IPS-18c (cell line): ENCODE data around the gene EHD4.

Experiments used
- H3K4me3 ChIP-seq: 2 replicates; pipeline ENCODE4 v1.7.0; 2013; ENCODE audit warnings: low read depth, mild to moderate bottlenecking, low read length, moderate library complexity; ENCODE audit not compliant: insufficient read depth
- H3K9me3 ChIP-seq: one replicate; pipeline ENCODE4 v1.6.1; 2013; ENCODE audit warnings: mild to moderate bottlenecking, low read length, moderate library complexity; ENCODE audit not compliant: control insufficient read depth, insufficient read depth

EHD4 gene

DNA sequence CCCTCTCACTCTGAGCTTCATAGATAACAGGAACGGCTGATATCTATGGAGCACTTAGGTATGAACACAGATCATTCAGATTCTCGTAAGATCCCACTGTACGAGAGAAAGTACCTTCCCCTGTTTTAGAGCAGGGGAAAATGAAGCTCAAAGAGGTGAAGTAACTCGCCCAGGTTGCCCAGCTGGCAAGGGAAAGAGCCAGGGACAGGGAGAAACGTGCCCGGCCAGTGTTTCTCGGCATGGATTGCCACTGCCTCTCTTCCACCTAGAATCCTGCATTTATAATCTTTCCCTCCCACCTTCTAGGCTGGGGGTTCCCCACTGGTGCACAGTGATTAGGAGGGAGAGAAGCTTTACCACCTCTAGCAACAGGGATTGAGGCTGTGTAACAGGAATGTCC lies 39.0 kb downstream of the EHD4 start:
- H3K9me3 ChIP-seq, result no peaks in the 10 kb centered on the region

DNA sequence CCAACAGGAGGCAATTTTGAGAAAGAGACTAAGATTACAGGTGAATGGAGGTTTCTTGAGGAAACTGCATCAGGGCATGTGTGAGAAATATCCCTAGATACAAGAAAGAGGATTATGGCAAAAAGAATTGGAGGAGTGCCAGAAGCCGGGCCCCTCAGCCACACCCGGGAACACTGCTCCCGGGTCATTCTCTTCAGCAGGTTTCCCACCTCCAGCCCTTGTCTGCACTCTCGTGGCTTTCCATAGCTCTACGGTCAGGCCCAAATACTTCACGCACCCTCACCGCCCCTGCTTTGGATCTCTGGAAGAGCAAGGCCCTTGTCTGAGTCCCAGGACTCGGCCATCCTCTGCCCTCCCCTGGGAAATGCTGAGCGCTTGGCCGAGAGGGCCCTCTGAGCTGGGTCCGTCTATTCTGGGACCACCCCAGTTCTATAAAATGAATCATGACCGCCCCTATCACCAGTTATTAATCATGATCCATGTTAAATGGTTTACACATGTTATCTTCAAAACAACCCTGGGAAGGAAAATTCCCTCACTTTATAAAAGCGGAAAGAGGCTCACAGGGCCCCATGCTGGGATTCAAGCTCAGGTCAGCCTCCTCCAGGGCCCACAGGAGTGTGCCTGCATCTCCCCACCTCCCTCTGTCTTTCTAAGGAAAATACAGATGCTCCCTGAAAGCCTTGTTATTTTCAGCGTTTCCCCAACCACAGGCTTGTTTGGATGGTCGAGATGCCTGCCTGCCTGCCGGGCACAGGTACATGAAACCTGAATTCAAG lies 39.7 kb downstream of the EHD4 start:
- Histone ChIP-seq H3K4me3 (no peak overlapping the region), H3K9me3 (no peaks in the 10 kb centered on the region)

More for the DNA sequence above, 39.0 kb downstream of the EHD4 start:
- H3K4me3 ChIP-seq, result no peak overlapping the region

DNA sequence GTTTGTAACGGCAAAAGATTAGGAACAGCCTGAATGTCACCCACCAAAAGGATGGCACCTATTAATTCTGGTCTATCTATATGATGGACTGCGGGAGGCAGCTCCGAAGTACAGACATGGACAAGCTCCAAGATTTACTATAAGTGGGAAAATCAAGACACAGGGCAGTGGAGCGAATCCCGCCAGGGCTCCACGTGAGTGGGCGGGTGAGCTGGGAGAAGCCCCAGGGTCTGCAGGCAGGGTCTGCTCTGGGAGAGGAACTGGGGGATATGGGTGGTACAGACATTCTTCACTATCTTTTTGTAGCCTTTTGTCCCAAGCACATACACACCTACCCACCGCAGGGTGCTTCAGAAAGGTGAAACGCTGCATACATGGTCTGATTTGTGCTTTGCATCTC lies 40.3 kb downstream of the EHD4 start:
- Histone ChIP-seq H3K4me3 (no peak overlapping the region), H3K9me3 (no peaks in the 10 kb centered on the region)

DNA sequence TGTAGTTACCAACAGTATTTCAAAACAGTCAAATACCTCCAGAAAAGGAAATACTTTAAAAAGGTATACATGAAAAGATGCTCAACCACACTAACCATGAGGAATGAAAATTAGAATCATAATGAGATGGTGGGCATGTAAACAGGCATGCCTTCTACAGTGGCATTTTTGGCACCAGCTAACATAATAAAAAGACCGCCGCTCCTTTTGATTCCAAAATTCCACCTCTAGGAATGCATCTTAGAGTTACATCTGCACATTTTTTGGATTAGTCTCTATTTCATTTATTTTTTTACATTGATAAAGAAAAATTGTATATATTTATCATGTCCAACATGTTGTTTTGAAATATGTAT lies 41.5 kb downstream of the EHD4 start:
- Histone ChIP-seq H3K4me3 (no peak overlapping the region), H3K9me3 (no peaks in the 10 kb centered on the region)

DNA sequence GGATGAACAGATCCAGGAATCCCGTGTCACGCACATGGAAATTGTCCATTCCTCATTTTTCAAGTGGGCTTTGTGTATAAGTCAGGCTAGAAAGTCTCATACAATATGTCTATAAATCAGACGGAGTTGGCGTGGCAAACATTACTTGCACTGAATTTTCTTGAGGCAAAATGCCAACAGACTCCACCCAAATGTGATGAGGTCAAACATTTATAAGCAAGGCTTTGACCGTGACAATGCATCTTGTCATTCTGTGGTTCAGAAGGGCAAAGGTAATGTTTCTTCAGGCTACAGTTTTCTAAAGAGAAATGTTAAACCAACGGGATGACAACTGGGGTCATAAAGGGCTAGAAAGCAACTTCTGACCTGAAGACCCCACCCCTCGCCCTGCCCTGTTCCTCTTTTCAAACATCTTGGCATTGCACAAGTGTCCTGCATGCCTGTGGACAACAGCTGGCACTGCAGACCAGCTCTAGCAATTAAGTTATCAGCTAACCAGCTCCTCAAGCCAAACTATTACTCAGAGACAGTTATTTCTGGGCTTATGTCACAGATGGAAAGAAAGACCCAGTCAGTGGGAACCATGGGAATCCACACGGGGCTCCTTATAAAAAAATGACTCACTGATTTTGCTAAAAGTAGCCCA lies 42.0 kb downstream of the EHD4 start:
- H3K4me3 ChIP-seq, result no peak overlapping the region

DNA sequence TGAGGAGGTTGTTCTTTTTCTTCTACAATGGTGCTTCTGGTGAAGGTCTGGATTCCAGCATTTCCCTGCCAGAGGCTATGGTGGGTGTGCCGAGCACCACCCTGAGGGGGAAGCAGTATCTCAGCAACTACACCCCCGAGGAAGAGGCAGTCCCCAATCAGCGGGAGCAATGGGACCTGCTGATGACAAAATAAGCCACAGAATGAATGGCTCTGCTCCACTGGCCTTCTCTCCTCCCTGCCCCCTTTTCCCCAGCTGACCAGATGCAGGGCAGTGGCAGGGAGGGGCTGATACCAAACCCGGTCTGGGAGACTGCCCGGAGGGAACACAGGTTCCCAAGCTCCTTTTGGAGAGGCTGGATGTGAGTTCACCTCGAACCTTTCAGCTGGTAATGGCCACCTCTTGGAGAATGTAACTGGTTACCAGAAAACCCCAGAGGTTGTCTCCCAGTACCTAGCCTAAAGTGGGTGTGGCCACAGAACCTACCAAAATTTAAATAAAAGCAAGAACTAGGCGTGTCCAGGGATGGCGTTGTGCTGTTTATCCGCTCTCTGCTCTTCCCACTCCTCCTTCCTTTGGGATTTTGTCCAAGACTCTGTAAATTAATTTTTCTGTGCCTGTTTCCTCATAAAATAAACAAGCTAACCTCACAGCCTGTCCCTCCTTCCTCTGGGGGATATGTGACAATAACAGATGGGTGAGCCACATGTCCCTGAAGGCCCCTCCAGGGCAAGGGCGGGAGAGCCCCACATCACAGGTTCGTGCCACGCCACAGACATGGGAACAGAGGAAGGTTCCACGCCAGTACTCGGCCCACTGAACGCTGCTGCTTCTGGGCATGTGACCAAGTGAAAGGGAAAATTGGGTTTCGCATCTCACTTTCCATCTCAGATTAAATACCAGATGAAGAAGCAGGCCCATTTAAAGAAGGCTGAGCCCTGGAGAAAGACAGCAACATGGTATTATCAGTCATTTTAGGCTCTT lies 43.4 kb downstream of the EHD4 start:
- no peaks in the 10 kb centered on the region for H3K9me3 ChIP-seq

More for the DNA sequence above, 42.0 kb downstream of the EHD4 start:
- no peaks in the 10 kb centered on the region for H3K9me3 ChIP-seq

DNA sequence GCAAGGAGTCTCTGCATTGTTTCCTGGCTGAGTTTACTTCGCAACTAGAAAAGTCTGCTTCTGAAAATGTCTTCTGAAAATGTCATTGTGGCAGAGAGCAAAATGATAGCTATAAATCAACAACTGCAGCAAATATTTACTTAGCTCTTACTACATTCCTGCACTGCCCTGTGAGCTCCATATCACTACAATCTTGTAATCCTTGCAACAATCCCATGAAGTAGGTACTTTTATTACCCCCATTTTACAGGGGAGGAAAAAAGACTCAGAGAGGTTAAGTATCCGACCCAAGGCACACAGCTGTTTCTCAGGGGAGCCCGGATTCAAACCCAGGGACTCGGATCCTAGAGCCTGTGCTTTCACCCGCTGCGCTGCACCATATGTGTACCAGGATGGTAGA lies 44.3 kb downstream of the EHD4 start:
- Histone ChIP-seq H3K4me3 (no peak overlapping the region), H3K9me3 (no peaks in the 10 kb centered on the region)

More for the DNA sequence above, 43.4 kb downstream of the EHD4 start:
- H3K4me3 ChIP-seq, result no peak overlapping the region

DNA sequence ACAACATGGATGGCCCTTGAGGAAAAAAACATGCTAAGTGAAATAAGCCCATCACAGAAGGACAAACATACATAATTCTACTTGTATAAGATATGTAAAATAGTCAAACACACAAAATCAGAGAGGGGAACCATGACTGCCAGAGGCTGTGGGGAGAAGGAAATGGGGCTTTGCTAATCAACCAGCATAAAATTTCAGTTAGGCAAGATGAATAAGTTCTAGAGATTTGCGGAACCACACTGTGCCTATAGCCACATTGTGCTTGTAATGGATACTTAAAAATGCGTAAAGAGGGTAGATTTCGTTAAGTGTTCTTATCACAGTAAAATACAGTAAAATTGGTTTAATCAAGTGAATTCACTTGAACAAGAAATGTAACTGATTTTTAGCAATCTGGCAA lies 44.8 kb downstream of the EHD4 start:
- Histone ChIP-seq H3K4me3 (no peak overlapping the region), H3K9me3 (no peaks in the 10 kb centered on the region)

DNA sequence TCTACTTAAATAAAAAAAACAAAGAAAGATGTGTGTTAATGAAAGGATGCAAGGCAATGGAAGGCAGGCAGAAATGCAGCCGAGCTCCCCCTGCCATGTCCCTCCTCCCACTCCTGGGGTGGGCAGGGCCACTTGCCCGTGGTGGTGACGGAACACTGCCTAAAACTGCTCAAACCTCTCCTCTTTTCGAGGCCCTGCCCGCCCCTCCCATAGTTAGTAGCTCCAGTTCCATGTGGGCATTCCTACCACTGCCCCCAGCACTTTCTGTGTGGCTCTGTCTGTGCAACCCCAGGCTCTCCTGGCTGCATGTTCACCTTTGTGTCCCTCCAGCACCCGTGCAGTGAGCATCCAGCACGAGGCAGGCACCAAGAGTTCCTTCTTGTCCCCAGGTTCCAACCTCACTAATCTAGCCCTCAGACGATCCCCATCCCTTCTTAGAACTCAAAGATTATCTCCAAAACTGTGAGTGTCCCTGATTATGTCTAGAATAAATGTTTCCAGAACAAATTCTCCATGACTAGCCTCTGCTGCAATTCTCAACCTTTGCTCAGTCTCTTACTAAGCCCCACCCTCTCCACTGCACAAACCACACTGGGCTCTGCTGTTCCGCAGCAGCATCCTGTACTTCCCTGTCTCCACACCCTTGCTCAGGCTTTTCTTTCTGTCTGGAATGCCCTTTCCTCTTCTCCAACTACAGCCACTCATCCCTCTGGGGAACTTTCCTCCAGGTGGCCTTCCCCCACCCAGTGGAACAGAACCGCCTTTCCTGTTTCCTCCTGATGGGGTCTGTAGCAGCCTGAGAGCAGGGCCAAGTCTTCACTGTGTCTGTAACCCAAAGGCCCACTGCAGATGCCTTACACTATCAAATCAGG lies 45.9 kb downstream of the EHD4 start:
- no peak overlapping the region for H3K4me3 ChIP-seq

DNA sequence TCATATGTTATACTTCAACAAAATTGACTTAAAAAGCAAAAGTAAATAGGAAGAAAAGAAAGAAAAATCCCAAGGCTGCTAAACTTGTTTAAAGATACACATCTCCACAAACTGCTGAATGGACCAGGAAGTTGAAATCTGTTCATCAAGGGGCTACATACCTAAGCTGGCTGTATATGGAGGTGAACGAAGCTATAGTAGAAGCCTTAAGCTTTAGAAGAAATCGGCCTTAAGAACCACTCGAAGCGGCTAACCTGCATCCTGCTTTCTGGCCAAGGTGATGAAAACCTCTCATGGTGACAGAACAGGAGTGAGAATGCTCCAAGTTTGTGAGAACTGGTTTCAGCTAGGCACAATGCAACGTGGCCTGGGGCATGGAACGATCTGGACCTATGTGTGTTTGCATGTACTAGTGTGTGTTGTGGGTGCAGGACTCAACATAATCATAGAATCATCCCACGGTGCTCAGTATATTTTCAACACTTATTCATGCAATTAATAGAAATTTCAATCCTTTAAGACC lies 47.2 kb downstream of the EHD4 start:
- Histone ChIP-seq H3K4me3 (no peak overlapping the region), H3K9me3 (no peaks in the 10 kb centered on the region)

More for the DNA sequence above, 45.9 kb downstream of the EHD4 start:
- H3K9me3 ChIP-seq, result no peaks in the 10 kb centered on the region

DNA sequence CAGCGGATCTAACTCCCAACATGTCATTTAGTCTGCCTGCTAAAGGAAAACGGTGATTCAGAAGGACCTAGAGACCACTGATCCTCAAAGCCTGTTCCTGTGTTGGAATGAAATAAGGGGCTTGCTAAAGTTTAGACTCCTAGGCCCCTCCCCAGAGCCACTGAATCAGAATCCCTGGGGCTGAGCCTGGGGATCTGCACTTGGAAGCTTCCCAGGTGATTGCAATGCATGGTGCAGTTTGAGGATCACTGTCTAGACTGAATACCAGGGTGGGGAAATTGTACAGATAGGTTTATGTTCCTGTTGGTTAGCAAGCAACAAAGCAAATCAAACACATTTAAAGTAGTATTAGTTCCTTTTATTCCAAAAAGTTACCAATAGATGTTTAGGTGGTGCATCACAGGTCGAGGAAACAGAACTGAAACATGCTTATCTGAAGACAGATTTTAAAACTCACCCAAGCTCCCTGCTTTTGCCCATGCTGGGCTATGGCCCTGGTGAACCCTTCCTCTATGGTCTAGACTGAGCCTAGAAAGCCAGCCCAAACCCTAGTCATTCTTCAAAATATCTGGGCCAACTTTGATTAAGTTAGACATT lies 48.9 kb downstream of the EHD4 start:
- Histone ChIP-seq H3K9me3 (no peaks in the 10 kb centered on the region), H3K4me3 (no peak overlapping the region)

DNA sequence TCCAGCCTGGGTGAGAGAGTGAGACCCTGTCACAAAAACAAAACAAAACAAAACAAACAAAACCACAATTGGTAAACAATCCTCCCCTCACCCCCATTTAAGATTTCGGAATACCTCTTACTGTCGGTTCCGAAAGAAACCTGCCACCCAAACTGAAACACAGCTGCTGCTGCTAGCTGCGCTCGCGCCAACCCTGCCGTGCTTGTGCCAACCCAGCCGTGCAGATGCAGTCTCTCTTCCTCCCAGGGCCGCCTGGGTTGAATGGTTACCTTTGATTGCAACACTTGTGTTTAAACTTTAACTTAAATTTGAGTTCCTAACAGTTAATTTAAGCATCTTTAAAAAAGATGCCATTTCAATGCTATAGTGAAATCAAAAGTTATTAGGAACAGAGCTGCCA lies 50.0 kb downstream of the EHD4 start:
- H3K9me3 ChIP-seq, result no peaks in the 10 kb centered on the region
- no peak overlapping the region for H3K4me3 ChIP-seq

DNA sequence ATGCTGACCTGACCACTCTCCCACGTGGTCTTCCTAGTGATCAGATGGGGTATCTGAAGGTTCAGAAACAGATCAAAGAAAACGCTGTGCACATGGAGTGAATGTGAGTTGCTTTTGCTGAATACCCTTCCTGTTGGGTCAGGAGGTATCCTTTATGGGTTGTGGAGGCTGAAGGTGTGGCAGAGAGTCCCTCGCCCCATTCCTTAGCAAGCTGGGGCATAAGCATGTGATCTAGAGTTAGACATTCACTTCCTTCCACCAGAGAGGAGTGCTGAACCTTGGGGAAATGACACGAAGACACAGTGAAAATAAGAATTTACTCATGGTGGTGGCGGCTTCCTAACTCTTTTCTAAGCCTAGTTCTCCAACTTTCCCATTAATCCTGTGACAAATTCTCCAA lies 50.7 kb downstream of the EHD4 start:
- no peak overlapping the region for H3K4me3 ChIP-seq
- no peaks in the 10 kb centered on the region for H3K9me3 ChIP-seq

DNA sequence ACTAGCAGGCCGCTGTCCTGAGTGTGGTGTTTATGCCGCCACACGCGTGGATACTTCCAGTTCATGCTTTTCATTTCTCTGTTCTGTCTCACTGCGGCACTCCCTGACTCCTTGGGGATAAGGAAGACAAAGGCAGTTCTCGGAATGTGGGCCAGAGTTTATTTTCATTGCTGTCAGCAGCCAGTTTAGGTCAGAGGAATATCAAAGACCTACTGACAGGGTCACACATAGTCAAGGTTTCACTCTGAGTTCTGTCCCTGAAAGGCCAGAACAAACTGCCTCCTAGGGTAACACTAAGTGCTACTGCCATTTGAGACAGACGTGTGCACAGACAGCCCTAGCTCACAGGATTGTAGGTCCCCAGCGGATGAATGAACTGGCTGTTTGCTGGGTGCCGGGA lies 51.2 kb downstream of the EHD4 start:
- H3K9me3 ChIP-seq, result no peaks in the 10 kb centered on the region
- no peak overlapping the region for H3K4me3 ChIP-seq

DNA sequence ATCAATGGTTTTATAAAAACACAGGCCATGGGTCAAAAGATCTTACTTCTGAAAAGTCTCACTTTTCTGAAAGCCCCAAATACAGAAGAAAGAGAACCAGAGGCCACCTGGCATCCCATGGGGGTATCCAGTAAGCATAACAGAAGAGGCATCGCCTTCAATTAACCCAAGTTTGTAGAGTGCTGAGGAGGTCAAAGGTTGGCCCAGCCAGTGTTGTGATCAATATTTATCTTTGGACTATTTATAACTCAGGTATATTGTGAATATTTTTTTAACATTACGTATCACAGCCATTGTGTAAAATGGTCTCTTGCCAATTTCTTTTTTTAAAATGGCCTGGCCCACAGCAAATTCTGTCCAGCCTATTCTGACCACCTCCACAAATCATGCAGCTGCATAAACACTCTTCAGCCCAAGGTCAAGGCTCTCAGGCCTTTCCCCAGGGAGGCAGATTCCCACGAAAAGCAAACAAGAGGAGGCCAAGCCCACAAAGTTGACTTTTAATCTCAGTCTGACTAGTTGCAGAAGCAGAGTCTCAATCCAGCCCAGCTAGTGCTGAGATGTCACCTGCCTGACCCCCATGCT lies 52.3 kb downstream of the EHD4 start:
- no peak overlapping the region for H3K4me3 ChIP-seq
- no peaks in the 10 kb centered on the region for H3K9me3 ChIP-seq

DNA sequence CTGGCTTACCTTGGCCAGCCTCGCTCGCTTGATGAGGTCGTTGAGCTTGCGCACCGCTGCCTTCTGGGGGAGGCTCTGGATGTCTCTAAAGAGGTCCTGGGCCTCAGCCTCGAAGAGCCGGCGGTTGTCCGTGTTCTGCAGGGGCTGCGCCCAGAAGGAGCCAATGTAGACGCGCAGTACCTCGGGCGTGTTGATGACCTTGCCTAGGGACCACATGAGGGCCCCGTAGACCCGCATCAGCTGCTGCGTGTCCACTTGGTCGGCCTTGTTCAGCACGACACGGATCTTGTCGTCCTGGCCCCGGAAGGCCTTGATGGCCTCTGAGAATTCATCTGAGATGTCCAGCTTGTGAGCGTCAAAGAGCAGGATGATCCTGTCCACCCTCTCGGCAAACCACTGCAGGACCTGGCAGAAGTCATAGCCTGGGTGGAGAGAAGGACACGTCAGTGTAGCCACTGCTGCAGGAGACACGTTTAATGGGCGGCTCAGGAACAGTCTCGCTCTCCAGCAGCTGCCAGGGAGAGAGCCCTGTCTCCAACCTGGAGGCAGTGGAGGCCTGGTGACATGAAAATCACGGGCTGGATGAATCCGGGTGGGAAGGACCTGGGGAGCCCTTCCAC lies 53.0 kb downstream of the EHD4 start:
- Histone ChIP-seq H3K9me3 (no peaks in the 10 kb centered on the region), H3K4me3 (no peak overlapping the region)
